CMK (cell line): ENCODE results near the gene DENND1A.
A peak's percentile ranks its signal among the peaks of the same experiment; 100 is the strongest.
"Not testable (repeated sequence)": the region's sequence is repeated elsewhere in the genome, so short reads cannot be mapped to it uniquely, and the experiment has no call there.

Source experiments
- DNase-seq: peaks from one replicate; pipeline ENCODE4 v3.0.0-alpha.2; 2010; ENCODE audit warnings: low read depth

Gene DENND1A, protein sequence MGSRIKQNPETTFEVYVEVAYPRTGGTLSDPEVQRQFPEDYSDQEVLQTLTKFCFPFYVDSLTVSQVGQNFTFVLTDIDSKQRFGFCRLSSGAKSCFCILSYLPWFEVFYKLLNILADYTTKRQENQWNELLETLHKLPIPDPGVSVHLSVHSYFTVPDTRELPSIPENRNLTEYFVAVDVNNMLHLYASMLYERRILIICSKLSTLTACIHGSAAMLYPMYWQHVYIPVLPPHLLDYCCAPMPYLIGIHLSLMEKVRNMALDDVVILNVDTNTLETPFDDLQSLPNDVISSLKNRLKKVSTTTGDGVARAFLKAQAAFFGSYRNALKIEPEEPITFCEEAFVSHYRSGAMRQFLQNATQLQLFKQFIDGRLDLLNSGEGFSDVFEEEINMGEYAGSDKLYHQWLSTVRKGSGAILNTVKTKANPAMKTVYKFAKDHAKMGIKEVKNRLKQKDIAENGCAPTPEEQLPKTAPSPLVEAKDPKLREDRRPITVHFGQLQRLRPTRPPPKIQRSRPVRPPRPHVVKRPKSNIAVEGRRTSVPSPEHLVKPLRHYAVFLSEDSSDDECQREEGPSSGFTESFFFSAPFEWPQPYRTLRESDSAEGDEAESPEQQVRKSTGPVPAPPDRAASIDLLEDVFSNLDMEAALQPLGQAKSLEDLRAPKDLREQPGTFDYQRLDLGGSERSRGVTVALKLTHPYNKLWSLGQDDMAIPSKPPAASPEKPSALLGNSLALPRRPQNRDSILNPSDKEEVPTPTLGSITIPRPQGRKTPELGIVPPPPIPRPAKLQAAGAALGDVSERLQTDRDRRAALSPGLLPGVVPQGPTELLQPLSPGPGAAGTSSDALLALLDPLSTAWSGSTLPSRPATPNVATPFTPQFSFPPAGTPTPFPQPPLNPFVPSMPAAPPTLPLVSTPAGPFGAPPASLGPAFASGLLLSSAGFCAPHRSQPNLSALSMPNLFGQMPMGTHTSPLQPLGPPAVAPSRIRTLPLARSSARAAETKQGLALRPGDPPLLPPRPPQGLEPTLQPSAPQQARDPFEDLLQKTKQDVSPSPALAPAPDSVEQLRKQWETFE

DNA sequence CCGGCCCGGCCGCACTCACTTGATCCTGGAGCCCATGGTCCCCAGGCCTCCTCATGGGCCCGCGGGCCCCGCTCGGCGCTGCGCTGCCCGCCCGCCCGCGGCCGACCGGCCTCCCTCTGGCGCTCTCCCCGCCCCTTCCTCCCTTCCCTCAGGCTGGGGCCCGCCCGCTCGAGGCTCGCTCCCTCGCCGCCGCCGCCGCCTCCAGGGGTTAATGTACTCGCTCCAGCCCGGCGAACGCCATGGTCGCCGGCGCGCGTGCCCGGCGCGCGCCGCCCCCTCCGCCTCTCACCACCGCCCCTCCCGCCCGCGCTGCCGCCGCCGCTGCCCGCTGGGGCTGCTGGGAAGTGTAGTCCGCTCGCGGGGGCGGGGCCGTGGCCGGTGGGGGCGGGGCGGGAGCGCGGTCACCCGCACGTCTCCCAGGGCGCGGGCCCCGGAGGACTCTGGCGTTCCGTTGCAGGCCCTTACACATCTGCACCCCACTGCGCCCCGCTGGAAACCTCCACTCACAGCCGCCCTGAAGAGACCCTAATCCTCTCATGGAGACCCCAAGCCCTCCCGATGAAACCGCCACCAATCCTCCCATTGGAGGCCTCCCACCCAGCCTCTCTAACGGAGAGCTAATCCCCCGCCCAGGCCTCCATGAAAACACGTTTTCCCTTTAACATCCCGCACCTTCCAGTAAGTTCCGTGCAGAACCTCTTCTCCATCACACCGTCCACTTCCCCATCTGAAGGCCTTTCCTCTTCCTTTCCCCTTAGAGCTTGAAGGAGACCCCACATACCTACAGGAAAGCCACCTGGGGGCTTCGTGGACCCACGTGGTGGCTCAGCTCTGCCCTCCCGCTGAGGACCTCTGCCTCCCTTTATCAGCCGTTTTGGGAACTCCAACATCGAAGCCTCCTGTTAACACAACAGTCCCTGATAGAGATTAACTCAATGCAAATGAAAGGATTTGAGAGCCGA, at the start of gene DENND1A:
DENND1A (minus strand) TSS at position 257 of the 962 bp plus-strand sequence; CDS start at position 36, 221 bp downstream.
- peak; percentile 64 for DNase-seq

DNA sequence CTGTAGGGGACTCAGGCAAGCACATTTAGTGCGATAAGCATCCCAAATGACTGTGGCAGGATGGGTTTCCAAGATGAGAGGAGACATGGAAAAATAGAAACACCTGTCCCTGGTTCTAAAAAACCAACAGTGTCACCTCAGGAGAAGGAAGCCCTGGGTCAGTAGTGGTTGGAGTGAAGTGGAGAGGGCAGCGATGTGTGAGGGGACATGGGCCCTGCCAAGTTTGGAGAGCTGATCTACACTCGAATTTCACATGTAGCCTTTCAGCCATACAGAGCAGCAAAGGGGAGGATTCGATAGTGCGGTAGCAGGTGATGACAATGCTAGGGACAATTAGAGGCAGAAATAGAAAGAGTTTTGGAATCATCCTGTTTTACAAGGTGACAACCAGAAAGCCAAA, 49.1 kb upstream of the DENND1A start:
- no peak for DNase-seq

DNA sequence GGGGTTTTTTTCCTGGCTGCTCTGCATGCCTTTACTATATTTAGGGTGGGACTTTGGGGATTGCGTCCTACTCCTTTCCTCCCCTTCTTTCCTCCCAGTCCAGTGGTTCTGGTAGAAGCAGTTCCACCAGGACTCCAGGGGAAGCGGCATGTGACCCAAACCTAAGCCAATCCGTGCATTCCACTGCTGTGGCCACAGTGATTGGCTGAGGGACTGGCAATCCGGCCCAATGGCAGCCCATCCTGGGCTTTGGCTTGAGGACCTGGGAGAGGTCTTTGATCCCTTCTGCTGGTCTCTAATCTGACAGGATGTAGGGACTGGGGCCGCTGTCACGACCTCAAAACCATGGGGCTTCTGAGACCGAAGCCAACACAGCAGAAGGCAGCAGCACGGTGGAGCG, 46.7 kb upstream of the DENND1A start:
- DNase-seq, result not testable (repeated sequence)

DNA sequence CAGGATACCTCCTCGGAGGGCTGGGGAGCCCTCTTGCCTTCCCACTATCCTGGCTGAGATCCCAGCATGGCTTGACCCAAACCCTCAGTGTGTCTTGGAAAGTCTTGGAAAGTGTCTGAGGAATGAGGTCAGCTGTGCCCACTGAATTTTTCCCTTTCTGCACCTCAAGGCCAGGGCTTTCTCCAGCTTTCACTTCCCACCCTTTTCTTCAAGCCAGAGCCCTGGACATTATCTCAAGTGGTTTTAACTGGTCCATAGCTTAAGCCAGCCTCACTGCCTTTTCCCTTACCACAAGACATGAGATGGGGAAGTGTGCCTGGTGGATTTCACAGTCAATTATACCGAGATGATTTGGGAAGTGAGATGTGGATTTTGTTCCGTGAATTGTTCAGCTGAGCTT, 45.9 kb upstream of the DENND1A start:
- DNase-seq, result no peak

DNA sequence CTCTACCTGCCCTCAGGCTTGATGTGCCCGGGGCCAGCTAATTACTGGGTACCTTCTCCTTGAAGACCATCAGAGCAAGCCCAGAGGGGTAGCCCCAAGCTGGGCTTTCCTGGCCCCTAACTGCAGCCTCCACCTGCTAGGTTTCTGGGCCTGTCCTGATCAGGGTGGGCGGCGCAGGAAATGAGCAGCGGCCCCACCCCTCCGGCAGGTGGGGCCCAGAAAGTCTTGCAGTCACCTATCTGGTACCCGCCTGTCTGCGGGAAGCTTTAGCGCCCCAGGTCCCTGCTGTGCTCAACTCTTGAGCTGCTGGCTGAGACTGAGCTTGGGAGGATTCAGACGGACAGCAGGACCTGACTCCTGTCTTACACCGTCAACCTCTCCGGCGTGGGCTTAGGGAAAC, 44.5 kb upstream of the DENND1A start:
- no peak for DNase-seq

DNA sequence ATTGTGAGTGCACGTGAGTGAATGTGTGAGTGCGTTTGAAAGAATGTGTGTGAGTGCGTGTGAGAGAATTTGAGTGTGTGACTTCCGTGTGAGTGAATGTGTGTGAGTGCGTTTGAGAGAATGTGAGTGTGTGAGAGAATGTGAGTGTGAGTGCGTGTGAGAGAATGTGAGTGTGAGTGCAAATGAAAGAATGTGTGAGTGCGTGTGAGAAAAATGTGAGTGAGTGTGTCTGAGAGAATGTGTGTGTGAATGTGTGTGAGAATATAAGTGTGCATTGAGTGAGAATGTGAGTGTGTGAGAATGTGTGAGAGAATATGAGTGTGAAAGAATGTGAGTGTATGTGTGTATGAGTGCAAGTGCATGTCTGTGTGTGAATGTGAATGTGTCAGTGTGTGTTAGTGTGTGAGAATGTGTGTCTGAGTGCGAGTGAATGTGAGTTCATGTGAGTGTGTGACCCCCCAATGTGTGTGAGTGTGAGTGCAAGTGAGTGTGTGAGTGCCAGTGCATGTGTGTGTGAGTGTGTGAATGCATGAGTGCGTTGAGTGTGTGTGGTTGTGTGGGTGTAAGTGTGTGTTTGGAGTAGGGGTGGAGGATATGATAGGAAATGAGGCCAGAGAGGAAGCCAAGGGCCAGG, 43.8 kb upstream of the DENND1A start:
- no peak for DNase-seq

DNA sequence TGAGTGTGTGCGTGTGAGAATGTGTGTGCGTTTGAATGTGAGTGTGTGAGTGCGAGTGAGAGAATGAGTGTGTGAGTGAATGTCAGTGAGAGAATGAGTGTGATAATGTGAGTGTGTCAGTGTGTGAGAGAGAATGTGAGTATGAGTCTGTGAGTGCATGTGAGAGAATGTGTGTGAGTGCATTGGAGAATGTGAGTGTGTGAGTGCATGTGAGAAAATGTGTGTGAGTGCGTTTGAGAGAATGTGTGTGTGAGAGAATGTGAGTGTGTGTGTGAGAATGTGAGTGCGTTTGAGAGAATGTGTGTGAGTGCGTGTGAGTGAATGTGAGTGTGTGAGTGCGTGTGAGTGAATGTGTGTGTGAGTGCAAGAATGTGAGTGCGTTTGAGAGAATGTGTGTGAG, 42.7 kb upstream of the DENND1A start:
- DNase-seq, result no peak

DNA sequence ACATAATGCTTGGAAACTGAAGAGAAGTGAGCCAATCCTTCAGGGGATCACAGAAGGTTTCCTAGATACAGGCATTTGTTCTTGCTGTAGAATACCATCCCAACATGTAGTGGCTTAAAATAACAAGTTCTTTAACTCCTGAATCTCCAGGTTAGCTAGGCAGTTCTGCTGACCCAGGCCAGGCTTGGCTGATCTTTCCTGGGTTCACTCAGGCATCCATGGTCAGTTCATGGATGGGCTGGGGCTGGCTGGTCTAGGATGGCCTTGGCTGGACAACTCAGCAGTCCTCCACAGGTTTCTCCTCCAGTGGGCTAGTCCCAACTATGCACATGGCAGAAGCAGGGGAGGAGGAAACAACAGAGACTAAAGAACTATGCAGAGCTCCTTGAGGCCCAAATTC, 37.4 kb upstream of the DENND1A start:
- no peak for DNase-seq

DNA sequence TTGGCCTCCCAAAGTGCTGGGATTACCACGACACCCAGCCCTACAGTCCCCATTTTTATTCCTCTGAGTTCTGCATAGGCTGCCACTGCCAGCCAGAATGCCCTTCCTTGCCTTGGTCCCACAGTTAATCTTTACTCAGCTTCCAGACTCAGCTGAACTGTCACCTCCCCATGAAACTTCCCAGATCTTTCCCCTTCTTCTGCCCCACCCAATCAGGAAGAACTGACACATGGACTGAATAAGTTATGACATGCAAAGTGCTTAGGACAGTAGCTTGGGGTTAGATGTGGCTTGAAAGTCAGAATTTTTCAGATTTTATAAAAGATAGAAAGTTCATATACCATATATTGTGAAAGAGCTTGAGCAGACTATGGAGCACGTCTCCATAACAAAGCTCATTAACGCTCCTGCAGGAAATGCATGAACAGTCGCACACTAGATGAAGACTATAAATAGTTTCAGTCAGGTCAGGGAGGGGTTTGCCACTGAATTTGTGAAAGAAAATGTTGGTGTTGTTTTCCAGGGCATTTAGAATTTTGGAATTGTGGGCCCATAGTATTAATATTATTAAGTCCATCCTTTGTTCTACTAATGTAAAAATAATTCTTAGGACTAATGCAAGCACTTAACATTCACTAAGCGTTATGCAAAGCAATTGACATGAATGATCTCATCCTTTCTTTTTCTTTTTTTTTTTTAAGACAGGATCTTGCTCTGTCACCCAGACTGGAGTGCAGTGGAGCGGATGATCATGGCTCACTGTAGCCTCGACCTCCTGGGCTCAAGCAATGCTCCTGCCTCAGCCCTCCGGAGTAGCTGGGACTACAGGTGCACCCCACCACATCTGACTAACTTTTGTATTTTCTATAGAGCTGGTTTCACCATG, 36.1 kb upstream of the DENND1A start:
- DNase-seq, result no peak

DNA sequence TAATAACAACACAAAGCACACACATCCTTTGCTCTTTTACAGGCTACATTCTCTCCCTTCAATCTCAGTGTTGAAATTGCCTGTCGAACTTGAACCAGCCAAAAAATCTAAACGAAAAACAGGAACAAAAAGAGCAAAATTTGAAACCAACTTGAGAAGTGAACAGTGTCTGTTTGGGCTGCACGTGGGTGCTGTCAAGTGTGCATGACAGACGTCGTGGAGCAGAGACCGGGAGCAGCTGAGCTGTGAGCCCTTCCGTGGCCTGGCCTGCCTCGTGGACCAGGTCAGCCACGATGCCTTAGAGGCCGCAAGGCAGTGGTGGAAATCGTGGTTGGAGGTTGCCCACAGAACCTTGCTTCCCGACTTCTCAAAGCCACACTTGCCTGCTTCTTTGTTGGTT, 34.8 kb upstream of the DENND1A start:
- DNase-seq, result no peak

DNA sequence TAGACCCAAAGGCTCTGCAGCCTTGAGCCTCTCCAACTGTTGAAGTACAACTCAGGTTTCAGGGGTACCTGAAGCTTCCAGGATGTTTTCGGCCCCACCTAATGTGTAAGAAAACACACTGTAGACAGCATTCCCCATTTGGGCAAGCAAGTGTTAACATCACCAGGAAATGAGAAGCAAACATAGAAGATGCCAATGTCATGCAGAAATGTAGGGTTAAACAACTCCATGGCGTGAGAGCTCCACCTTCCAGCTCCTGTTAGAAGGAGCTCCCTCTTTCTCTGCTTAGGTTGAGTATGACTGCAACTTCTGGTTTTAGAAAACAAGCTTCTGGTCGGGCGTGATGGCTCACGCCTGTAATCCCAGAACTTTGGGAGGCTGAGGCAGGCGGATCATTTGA, 31.0 kb upstream of the DENND1A start:
- no peak for DNase-seq

DNA sequence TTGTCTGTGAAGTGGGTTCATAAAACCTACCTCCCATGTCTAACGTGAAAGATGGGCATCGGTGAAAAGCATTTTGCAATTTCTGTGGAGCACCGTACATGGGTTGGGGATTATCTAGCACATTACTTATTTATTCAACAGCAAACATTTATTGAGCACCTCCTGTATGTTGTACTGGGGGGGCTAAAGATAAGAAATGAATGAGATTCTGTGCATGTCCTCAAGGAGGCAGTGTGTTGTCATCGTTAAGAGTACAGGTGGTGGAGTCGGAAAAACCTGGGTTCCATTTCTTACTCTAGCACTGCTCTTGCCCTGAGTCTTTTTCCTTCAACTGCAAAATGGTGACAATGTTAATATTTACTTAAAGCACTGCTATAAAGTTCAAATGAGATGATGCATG, 30.4 kb upstream of the DENND1A start:
- DNase-seq, result no peak

DNA sequence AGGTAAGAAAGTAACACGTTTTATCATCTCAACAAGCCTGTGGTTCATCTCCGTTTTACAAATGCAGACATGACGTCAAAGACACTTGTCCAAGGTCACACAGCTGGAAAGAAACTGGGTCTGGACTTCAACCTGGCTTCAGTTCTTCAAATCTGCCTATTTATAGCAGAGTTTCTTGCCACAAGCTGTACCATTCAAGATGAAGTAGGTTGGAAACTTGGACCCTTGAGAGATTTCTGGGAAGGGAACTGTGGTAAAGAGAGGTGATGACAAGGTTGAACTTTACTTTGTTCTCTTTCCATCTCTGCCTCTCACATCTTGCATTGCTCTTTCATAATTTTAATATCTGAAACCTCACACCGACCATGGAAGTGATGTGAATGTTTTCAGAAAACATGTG, 29.9 kb upstream of the DENND1A start:
- no peak for DNase-seq

DNA sequence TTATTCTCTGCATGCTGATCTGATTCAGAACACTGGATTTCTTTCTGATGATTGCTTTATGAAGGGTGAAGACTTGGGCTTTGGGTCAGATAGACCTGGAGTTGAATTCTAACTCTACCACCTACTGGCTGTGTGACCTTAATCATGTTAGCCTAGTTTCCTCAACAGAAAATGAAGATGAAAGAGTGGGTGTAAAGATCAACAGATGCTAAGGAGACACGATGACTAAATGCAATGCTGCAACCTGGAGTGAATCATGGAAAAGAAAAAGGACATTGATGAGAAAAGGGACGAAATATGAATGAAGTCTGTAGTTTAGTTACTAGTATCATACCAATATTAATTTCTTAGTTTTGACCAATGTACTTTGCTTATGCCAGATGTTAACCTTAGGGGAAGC, 27.8 kb upstream of the DENND1A start:
- DNase-seq, result no peak

DNA sequence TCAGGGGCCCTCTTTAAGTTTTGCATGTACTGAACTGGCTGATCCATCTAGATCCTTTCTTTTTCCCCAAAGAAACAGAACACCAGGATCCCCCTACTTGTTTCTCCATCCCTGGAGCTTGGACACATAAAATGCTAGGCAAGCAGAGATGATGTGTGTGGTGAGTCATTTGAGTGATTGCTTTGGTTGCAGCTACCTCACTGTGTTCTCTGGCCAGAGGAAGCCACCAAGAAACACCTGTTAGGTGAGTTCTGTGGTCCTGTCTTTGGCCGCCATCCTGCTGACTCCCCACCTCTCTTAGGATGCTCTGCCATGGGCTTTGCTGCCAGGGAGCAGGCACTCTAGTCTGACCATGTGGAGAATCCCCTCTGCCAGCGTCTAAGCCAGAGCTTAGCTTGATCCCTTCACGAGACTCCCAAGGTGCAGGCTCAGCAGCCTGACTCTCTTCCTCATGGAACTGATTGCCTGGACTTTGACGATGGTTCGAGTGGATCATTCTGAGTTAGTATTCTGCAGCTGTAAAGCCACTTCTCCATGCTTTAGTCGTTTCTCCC, 27.3 kb upstream of the DENND1A start:
- no peak for DNase-seq

DNA sequence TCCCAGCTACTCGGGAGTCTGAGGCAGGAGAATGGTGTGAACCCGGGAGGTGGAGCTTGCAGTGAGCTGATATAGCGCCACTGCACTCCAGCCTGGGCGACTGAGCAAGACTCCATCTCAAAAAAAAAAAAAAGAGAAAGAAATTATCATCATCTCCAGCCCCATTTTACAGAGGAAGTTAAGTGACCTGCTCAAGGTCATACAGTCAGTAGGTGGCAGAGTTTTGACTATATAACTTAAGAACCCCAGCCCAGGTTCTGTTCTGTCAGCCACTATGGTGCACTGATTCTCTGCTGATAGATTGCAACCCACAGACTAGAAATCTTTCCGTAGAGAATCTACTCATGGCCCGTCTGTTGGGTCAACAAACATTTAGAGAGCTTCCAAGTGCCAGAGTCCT, 25.7 kb upstream of the DENND1A start:
- DNase-seq, result no peak

DNA sequence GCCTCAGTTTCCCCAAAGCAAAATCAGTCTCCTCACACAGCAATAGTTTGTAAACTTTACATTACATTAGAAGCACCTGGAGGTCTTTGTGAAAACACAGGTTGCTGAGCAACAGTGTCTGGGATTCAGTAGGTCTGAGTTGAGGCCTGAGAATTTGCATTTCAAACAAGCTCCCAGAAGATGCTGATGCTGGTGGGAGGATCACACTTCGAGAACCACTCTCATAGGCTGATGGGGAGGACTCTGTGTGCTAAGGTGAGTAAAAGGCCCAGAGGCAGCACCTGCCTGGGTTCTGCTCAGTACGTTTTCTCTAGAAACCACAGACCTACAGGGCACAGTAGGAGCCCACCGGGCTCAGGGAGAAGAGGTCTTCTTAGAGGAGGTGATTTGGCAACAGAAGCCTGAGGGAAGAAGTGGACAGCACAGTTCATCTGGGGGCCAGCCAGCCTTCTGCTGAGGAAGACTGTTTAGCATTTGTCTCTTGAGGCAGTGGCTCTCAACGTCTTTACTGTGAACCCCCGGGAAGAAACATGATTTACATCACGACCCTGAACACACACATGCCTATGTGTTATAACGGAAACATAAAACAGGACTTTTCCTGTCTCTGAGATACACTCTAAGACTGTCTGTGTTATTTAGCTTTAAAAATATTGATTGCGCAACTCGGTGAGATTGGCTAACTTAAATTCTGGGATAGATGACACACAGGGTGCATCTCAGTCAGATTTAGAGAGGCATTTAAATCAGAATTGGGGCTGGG, 24.8 kb upstream of the DENND1A start:
- DNase-seq, result no peak

DNA sequence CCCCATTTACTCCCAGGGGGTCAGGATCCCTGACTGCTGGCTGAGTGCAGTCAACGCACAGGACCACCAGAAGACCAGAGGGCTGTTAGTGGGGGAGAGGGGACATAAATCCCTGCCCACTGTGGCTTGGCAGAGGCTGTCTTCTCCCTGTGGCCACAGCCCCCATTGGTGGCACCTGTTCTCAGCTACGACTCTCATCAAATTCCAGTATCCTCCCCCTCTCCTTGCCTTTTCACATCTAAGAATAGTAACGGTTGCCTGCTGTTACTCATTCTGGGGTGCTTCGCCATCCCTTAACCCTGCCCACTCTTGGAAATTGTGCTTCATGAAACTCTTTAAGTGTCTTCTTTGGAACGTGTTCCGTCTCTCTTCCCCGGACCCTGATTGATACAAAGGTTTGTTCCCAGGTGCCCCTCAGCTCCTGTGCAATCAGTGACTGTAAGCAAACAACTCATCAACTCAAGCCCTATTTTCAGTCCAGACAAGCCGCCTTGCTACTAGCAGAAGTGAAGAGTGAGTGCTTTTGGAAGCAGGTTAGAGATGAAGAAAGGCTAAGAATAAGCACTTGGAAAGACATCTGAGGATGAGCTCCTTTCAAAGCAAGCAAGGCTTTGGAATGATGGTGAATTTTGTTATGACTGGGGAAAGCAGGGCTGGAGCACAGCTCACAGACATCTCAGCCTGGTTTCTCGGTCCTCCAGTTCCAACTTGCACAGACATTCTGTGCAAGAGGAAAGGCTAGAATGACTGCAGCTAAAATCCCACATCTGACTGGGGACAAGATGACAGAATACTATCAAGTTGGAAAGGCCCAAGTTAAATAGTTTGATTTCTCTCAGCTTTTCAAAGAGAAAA, 22.9 kb upstream of the DENND1A start:
- DNase-seq, result no peak
